Retina (tissue), 1 donor: ENCODE results near the gene MPST.

Source experiments
- DNase-seq: peaks from one replicate; pipeline ENCODE4 v3.0.0-alpha.2; 2016

MPST gene

GRCh38 chr22:37023743-37024338, 4.3 kb downstream of the MPST start:
- DNase-seq = no peak

- DNase-seq = no peak
Observed at GRCh38 chr22:37024339-37025157, 5.0 kb downstream of the MPST start.

- DNase-seq = no peak
Observed at GRCh38 chr22:37025500-37026070, 6.0 kb downstream of the MPST start.

GRCh38 chr22:37026325-37026724, 6.8 kb downstream of the MPST start:
- no peak for DNase-seq

GRCh38 chr22:37027556-37027955, 8.0 kb downstream of the MPST start:
- DNase-seq = no peak

- DNase-seq = no peak
Observed at GRCh38 chr22:37028692-37029674, 9.4 kb downstream of the MPST start.

GRCh38 chr22:37030560-37031281, 11.2 kb downstream of the MPST start:
- no peak for DNase-seq

- DNase-seq = no peak
Observed at GRCh38 chr22:37032134-37032534, 12.6 kb downstream of the MPST start.

- no peak for DNase-seq
Observed at GRCh38 chr22:37032535-37033460, 13.3 kb downstream of the MPST start.

GRCh38 chr22:37033605-37034430, 14.3 kb downstream of the MPST start:
- no peak for DNase-seq

- no peak for DNase-seq
Observed at GRCh38 chr22:37036655-37037377, 17.3 kb downstream of the MPST start.

- no peak for DNase-seq
Observed at GRCh38 chr22:37037669-37038068, 18.1 kb downstream of the MPST start.

- DNase-seq = no peak
Observed at GRCh38 chr22:37039466-37039865, 19.9 kb downstream of the MPST start.

GRCh38 chr22:37043209-37043827, 23.8 kb downstream of the MPST start:
- peak; percentile 37 for DNase-seq

GRCh38 chr22:37043828-37044538, 24.4 kb downstream of the MPST start:
- DNase-seq = no peak

GRCh38 chr22:37044634-37045625, 25.4 kb downstream of the MPST start:
- no peak for DNase-seq

- DNase-seq = no peak
Observed at GRCh38 chr22:37045958-37046357, 26.4 kb downstream of the MPST start.
